ENCODE results near the gene SFXN4.
A peak's percentile ranks its signal among the peaks of the same experiment; 100 is the strongest.
"Not testable (repeated sequence)": the region's sequence is repeated elsewhere in the genome, so short reads cannot be mapped to it uniquely, and the experiment has no call there.

Gene SFXN4

DNA sequence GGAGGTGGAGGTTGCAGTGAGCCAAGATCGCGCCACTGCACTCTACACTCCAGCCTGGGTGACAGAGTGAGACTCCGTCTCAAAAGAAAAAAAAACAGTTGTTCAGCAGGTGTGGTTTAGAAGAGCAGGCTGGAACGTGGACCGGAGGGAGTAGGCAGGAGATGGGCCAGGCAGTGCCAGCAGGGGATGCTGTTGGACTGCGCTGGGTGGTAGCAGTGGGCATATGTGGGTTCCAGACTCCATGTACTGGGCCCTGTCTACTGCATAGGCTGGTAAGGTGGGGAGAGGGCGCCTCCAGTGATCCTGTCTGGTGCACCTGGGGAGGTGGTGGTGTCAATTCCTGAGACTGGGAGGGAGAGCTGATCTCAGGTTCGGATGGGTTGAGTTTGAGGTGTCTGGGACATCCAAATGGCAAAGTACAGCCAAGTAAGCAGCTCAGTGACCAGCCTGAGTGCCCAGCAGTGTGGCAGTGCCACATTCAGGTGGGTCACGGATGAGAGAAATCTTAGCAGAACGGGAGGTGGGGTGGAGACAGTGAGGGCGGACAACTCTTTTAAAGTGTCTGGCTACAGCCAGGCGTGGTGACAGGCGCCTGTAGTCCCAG is 25.9 kb downstream of the SFXN4 start:
- peak; percentile 37 for DNase-seq

DNA sequence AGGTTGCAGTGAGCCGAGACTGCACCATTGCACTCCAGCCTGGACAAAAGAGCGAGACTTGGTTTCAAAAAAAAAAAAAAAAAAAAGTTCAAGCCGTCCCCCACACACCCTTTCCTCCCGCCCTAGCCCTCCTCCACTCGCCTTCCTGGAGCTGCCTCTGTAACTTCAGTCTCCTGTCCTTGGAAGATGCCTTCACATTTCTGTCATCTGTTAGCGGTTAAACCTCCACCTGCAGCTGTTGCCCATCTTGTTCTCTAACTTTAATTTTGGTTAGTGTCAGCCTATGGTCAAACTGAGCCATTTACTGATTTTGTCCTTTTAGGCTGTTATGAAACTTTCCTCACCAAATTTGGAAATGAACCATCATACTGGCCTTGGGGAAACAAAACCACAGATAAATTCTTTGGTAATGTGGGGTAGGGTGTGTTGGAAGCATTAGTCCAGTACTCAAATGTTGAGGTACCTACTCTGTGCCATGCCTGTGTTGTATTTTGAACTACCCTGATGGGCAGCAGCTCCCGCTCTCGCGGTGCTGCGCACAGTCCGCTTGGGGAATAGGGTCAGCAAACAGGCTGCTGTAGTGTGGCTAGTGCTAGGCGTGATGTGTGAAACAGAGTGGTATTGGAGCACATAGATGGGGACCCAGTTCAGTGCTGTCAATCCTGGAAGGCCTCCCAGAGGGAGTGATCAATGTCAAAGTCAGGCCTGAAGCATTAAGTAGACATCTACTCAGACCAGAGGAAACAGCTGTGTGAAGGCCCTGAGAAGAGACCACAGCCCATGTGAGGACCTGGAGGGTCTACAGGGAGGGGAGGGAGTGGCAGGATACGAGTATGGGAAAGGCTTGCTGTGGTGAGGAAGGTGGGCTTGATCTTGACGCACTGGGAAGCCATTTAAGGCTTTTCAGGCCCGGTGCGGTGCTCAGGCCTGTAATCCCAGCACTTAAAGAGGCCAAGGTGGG is 26.9 kb downstream of the SFXN4 start:
- no peak for DNase-seq

DNA sequence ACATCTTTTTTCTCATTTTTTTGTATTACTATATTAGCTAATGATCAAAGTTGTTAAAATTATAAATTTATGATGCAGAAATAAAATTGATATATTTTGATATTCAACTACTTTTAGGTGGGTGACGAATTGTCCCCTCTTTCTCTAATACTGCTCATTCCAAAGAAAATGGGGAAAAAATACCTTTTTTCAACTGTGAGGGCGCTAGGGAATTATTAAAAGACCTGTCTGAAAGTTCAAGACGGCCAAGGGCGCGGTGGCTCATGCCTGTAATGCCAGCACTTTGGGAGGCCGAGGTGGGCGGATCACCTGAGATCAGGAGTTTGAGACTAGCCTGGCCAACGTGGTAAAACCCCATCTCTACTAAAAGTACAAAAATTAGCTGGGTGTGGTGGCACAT is 27.6 kb downstream of the SFXN4 start:
- not testable (repeated sequence) for DNase-seq

DNA sequence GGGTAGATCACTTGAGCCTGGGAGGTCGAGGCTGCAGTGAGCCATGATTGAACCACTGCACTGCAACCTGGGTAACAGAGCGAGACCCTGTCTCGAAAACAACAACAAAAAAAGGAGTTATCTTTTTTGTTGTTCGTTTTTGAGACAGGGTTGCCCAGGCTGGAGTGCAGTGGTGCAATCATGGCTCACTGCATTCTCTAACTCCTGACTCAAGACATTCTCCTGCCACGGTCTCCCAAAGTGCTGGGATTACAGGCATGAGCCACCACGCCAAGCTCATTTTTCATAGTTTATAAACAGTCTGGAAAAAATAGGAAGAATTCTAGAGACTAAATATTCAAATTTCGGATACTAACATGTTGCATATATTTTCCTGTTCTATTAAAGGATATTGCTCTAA is 29.4 kb downstream of the SFXN4 start:
- DNase-seq: no peak

DNA sequence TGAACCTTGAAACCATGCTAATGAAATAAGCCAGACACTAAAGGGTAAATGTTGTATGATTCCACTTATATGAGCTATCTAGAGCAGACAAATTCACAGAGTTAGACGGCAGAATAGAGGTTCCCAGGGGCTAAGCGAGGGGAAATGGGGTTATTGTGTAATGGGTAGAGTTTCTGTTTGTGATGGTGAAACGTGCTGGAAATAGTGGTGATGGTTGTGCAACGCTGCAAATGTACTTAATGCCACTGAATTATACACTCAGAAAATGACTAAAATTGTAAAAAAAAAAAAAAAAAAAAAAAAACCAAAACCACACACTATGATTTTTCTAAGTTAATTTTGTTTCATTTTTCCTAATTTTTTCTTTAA is 30.0 kb downstream of the SFXN4 start:
- no peak for DNase-seq

DNA sequence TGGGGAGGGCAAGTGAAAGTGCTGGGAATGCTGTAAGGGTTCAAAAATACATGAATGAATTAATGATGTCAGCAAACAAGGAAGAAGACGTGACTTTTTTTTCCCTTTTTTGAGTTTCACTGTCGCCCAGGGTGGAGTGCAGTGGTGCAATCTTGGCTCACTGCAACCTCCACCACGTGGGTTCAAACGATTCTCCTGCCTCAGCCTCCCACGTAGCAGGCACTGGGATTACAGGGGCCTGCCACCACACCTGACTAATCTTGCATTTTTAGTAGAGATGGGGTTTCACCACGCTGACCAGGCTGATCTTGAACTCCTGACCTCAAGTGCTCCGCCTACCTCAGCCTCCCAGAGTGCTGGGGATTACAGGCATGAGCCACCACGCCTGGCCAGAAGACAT is 31.6 kb downstream of the SFXN4 start:
- DNase-seq: no peak

DNA sequence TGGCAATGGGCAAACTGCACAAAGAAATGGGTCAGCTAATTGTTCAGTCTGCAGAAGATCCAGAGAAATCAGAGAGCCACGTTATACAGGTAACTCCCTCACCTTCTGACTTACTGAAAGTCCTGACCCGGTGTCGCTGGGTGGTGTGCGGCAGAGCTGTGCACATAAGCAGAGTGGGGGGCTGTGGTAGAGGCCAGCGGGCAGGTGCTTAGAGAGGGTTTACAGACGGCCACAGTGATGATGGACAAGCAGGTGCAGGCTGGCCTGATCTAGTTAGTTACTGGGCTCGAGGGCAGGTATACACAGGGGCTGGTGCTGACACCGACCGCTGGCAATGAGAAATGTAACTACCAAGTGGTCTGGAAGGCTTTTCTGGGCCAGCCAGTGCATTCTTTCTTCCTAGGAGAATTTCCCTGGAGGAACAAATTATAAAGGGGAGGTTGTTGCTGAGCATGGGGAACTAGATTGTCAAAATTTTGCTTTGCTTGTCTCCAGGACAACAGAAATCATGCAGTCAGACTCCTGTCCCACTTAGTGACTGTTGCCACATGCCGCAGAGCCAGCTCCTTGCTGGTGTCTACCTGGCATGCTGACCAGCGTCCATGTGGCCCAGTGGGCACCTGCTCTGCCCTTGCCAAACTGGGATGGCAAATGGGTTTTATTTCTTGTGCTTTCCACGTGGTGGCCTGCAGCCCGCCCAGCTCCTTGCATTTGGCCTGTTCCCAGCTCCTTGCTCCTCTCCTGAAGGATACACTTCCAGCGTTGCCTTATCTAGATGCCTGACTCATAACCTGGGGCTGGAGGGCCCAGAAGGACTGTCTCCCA is 32.8 kb downstream of the SFXN4 start:
- DNase-seq: no peak

DNA sequence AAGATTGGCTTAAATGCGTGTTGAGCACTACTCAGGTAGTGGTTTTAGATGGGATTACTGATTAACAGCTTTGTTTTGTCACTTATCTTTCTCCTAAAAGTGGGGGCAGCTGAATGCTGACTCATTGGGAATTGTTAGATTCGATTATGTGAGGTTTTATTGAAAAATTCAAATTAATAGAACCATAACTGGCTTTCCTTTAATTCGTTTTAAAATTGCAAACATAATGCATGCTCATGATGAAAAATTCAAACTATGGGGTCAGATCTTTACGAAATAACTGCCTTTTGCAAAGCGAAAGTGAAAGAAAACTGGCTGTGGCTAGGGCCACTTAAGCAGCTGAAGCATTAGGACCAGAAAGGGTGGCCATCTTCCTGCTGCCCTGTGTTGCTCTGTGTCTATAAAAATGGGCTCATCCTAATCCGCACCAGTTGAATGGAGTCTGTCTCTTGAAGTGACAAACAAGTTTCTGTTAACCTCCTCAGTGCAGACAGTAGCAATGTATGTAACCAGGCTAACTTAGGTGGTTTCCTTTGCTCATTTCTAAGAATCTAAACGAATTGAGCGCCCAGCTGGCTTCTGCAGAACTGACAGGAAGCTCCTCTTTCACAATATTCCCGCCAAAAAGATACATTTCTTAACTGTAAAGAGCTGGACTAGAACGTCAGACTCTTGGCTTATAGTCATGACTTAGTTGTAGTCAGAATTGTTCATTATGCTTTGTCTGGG is 33.8 kb downstream of the SFXN4 start:
- no peak for DNase-seq

DNA sequence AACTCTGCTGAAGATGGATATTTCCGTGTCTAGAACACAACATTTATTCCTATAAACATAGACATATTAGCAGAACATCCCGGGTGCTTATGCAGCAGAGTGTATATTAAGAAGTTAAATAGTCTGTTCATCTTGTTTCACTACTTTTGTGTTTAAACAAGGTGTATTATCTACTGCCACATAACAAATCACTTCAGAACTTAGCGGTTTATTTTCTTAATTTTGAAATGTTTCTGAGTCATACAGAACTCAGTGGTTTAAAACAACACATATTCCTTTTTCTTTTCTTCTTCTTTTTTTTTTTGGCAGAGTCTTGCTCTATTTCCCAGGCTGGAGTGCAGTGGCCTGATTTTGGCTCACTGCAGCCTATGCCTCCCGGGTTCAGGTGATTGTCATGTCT is 35.8 kb downstream of the SFXN4 start:
- DNase-seq: no peak

DNA sequence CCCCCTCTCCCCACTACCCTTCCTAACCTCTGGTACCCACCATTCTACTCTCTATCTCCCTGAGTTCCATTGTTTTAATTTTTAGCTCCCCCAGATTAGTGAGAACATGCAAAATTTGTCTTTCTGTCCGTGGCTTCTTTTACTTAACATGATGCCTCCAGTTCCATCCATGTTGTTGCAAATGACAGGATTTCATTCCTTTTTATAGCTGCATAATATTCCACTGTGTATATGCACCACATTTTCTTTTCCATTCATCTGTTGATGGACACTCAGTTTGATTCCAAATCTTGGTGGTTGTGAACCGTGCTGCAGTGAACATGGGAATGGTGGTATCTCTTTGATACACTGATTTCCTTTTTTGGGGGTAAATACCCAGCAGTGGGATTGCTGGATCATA is 39.6 kb downstream of the SFXN4 start:
- DNase-seq: no peak

DNA sequence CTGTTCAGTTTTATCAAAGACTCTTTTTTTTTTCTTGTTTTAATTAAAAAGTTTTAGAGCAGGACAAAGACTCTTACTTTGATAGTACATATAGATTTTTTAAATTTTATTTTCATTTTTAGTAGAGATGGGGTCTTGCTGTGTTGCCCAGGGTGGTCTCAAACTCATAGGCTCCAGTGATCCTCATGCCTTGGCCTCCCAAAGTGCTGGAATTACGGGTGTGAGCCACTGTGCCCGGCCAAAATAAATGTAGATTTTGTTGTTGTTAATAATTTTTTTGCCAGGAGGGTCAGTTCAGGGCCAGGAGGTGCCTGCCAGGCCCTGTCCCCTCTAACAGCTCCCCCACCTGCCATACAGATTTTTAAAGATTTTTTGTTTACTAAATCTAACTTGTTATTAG is 44.6 kb downstream of the SFXN4 start:
- no peak for DNase-seq

DNA sequence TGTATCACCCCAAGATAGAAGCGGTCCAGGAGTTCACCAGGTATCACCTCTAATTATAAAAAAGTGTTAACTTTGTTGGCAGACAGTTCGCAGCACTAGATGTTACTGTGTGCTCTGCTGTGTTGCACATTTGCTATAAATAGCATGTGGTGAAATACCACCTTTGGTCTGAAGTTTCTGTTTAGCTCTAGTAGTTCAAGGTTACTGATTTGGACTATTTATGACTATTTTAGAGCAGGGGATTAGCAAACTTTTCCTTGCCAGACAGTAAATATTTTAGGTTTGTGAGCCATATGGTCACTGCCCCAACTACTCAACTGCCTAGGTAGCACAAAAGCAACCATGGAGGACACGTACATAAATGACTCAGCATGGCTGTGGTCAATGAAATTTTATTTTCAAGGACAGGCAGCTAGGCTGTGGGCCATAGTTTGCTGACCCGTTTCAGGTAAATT is 45.1 kb downstream of the SFXN4 start:
- DNase-seq: no peak

DNA sequence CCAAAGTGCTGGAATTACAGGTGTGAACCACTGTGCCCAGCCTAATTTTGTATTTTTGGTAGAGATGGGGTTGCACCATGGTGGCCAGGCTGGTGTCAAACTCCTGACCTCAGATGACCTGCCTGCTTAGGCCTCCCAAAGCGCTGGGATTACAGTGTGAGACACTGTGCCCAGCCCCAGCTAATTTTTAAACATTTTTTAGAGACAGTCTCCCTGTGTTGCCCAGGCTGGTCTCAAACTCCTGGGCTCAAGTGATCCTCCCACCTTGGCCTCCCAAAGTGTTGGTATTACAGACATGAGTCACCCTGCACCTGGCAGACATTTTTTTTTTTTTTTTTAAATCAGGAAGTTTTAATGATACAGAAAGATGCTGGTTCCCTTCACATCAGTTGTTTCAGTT is 46.1 kb downstream of the SFXN4 start:
- no peak for DNase-seq

DNA sequence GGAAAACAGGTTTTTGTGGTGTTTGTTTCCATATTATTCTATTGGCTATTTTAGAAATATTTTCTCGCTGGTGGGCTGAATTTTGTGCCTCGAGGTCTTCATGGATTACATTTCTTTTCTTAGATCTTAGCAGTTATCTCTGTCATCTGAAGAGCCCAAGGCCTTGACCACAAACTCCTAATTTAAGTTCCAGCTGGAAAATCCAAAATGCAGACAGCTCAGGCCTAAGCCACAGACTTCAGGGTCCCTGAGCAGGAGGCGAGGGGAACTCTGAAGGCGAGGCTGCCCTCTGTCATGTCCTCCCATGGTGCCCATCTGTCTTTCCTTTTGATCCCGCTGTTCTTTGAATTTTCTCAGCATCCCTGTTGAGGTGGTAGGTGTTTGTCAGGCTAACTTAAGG is 47.3 kb downstream of the SFXN4 start:
- DNase-seq: no peak

DNA sequence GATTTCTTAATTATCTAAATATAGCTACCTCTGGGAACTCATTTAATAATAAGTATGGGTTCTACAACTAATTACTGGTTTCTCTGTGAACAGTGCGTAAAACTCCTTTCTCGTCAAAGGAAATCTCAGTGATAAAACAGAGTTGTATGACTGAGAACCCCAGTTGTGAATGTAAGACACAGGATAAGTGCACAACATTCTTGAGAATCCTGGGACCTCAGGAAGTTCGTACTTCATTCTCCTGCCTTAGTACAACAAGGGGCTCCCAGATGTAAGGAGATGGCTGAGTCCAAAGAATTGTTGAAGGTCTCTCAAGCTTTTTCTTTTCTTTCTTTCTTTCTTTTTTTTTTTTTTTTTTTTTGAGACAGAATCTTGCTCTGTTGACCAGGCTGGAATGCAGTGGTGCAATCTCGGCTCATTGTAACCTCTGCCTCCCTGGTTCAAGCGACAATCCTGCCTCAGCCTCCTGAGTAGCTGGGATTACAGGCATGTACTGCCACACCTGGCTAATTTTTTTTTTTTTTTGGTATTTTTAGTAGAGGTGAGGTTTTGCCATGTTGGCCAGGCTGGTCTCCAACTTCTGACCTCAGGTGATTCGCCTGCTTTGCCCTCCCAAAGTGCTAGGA is 49.1 kb downstream of the SFXN4 start:
- no peak for DNase-seq

DNA sequence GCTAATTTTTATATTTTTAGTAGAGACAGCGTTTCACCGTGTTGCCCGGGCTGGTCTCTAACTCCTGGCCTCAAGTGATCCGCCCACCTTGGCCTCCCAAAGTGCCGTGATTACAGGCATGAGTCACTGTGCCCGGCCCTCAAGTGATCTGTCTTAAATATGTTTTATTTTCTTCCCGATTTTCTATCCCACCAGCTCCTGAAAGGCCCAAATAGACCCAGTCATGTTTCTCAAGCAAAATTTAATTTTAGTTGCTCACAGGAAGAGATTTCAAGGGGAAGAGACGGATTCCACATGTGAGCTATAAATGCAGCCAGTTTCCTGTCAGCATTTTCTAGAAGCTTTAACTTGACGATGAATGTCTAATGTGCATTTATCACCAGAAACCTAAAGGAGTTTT is 49.6 kb downstream of the SFXN4 start:
- no peak for DNase-seq

DNA sequence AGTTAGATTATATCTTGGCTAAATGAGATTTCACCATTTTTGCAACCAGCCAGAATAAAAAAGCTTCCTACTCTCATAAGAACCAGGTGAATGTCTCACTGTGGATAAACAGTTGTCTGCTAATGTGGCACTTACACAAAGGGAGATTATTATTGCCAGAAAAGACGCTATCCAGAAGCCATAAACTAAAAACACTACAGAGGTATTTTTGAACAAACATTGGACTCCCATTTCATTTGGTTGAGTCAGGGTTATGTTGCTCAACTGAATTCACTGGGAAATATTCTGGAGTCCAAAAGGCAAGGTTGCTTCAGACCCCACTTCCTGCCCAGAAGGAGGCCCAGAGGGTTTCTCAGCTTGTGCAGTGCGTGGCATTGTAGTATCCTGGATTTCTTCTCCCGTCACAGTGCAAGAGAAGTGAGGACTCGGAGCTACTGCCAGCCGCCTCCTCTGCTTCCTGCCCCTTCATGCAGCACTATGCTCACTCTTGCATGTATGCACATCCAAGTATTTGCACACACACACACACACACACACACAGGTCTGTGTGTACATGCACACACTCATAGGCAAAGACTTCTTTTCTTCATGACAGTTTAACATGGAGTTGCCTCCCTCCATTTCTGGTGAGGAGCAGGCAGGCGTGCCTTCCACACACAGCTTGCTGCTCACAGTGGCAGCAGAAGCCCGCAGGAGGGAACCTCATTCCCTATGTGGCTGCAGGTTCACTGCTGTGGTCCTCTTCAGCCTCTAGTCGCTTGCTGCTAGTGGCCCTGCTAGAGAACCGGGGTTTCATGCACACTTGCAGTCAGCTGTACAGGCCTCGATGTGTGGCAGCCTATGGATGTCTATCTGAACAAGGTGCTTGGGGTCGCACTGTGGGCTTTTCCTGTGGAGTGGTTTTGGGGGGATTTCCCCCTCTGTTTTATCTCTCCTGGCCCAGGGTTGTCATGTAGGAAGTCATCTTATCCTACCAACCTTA is 51.5 kb downstream of the SFXN4 start:
- DNase-seq: no peak

DNA sequence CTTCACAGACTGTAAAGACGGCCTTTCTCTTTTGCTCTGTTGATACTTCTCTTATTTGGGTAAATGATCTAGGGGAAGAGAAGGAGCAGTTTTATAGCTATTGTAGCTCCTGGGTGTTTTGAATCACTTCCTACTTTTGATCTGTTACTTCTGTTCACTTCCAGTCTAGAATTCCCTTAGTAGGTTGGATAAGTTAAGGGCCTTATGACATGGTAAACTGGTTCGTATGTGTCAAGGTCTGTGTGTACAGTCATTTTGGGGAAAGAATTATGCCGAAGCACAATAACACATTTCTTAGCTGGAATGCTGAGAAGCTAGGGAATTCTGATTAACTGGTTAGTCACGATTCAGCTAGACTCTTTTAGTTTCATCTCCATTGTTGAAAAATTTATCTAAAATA is 53.5 kb downstream of the SFXN4 start:
- no peak for DNase-seq

DNA sequence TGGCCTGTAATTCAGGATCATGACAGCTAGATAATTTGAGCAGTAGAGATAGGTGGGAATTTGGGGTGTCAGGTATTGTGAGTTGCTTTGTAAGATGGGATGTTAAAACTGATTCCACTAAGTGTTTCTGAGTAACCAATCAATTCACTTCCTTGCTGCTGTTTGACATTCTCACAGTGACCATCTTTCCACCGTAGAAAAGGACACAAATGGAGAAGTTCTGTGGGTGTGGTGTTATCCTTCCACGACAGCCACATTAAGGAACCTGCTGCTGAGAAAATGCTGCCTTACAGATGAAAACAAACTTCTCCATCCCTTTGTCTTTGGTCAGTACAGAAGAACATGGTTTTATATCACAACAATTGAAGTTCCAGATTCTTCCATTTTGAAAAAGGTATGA is 57.7 kb downstream of the SFXN4 start:
- DNase-seq: not testable (repeated sequence)

DNA sequence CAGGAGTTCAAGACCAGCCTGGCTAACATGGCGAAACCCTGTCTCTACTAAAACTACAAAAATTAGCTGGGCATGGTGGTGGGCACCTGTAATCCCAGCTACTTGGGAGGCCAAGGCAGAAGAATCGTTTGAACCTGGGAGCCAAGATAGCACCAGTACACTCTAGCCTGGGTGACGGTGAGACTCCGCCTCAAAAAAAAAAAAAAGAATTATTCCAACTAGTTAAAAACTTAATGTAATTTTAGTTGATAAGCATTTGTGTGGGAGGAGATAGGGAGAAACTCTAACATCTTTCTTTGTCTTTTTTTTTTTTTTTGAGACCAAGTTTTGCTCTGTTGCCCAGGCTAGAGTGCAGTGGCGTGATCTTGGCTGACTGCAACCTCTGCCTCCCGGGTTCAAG is 58.4 kb downstream of the SFXN4 start:
- not testable (repeated sequence) for DNase-seq

DNA sequence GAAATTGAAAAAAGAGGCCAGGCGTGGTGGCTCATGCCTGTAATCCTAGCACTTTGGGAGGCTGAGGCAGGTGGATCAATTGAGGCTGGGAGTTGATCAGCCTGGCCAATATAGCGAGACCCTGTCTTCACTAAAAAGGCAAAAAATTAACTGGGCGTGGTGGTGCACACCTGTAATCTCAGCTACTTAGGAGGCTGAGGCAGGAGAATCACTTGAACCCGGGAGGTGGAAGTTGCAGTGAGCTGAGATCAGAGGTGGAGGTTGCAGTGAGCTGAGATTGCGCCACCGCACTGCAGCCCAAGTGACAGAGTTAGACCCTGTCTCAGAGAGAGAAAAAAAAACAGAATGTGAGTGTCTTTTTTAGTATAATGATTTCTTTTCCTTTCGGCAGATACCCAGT is 59.6 kb downstream of the SFXN4 start:
- not testable (repeated sequence) for DNase-seq

All from effector CD4-positive, alpha-beta T cell (primary cell).